ENCODE results near the gene RTF2.

Gene RTF2

GRCh38 chr20:56554869-56555268 lies 86.4 kb downstream of the RTF2 start:
- DNase-seq: peak; percentile 98

GRCh38 chr20:56558968-56559367 lies 90.5 kb downstream of the RTF2 start:
- no peak for DNase-seq

DNA sequence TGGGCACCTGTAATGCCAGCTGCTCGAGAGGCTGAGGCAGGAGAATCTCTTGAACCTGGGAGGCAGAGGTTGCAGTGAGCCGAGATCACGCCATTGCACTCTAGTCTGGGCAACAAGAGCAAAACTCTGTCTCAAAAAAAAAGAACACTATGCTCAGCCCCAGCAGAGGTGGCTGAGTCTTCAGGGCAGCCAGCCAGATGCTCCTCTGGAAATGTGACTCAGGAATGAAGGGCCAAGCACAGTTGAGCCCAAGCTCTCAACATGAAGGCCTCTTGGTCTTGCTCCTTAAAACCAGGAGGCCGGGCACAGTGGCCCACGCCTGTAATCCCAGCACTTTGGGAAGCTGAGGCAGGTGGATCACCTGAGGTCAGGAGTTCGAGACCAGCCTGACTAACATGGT lies 96.1 kb downstream of the RTF2 start:
- peak; percentile 24 for DNase-seq

DNA sequence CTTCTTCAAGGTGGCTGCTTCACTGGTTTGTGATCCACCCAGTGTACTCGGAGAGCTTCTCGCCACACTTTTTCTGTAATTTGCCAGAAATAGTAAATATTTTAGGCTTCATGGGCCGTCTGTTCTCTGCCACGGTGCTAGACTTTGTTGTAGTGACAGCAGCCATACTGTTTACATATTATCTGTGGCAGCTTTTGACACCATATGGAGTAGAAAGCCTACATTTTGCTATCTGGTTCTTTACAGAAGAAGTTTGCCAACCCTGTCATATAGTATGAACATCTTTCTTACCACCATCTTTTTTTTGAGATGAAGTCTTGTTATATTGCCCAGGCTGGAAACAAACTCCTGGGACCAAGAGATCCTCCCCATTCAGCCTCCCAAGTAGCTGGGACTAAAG lies 97.1 kb downstream of the RTF2 start:
- no peak for DNase-seq

- no peak for DNase-seq
These were observed 98.2 kb downstream of the RTF2 start for GRCh38 chr20:56566621-56567020.
